CD4-positive, alpha-beta T cell treated with Interleukin-21 for 1 hour (primary cell): ENCODE results near the gene NRSN2.
"Not testable (repeated sequence)": the region's sequence is repeated elsewhere in the genome, so short reads cannot be mapped to it uniquely, and the experiment has no call there.

Experiments
- DNase-seq: peaks from one replicate; pipeline ENCODE4 v3.0.0-alpha.2; 2020

NRSN2 gene

DNA sequence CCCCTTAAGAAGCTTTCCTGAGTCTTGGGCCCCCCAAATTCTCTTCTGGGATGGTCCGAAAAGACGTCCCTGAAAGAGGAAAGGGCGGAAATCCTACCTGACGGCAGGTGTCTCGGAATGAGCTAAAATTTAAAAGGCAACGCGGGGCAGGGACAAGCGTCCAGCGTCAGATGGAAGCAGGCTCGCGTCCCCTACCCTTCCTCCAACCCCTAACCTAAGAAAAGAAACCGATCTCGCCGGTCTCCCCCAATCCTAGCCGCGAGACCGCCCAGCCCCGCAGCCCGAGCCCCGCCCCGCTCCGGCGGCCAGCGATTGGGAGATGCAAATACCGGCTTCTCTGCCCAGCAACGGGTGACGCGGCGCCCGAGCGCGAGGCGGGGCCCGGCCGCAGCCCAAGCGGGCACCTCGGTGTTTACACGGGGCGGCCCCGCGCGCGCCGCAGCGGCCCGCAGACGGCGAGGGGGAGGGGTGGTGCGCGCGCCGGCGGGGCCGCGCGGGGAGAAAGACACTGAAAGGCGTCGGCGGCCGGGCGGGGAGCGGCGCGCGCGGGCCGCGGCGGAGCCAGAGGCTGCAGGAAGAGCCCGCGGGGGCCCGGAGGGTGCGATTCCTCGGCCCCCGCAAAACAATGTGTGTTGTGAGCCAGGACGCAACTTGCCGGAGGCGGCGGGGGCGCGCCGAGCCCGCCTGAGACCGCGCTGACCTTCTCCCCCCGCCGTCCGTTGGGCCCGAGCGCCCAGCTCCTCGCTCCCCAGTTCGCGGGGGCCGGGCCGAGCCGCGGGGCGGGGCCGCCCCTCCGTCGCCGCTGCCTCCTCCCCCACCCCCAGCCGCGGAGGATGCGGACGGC, 21.6 kb upstream of the NRSN2 start, which contains the start of gene SOX12:
Gene SOX12, plus strand, starts transcription at position 508 of the 844 bp plus-strand sequence. CDS start 373 bp downstream, outside the sequence.
- peak; percentile 96 for DNase-seq

DNA sequence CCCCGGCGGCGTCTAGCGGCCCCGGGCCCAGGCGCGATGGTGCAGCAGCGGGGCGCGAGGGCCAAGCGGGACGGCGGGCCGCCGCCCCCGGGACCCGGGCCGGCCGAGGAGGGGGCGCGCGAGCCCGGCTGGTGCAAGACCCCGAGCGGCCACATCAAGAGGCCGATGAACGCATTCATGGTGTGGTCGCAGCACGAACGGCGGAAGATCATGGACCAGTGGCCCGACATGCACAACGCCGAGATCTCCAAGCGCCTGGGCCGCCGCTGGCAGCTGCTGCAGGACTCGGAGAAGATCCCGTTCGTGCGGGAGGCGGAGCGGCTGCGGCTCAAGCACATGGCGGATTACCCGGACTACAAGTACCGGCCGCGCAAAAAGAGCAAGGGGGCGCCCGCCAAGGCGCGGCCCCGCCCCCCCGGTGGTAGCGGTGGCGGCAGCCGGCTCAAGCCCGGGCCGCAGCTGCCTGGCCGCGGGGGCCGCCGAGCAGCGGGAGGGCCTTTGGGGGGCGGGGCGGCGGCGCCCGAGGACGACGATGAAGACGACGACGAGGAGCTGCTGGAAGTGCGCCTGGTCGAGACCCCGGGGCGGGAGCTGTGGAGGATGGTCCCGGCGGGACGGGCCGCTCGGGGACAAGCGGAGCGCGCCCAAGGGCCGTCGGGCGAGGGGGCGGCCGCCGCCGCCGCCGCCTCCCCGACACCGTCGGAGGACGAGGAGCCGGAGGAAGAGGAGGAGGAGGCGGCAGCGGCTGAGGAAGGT, 20.8 kb upstream of the NRSN2 start:
- DNase-seq, result peak; percentile 43

DNA sequence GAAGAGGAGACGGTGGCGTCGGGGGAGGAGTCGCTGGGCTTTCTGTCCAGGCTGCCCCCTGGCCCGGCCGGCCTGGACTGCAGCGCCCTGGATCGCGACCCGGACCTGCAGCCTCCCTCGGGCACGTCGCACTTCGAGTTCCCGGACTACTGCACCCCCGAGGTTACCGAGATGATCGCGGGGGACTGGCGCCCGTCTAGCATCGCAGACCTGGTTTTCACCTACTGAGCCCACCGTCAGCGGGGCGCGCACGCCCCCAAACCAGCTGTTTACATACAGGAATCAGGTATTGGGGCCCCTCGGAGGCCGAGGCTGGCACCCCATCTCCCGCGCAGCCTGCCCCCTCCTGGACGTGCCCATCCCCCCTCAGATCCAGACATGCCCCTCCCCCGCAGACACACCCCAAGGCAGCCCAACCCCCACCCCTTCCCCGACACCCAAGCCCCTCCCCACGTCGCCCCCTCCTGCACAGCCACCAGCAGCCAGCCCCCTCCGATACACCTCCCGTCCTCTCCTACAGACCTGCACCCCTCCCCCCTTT, 20.2 kb upstream of the NRSN2 start:
- no peak for DNase-seq

DNA sequence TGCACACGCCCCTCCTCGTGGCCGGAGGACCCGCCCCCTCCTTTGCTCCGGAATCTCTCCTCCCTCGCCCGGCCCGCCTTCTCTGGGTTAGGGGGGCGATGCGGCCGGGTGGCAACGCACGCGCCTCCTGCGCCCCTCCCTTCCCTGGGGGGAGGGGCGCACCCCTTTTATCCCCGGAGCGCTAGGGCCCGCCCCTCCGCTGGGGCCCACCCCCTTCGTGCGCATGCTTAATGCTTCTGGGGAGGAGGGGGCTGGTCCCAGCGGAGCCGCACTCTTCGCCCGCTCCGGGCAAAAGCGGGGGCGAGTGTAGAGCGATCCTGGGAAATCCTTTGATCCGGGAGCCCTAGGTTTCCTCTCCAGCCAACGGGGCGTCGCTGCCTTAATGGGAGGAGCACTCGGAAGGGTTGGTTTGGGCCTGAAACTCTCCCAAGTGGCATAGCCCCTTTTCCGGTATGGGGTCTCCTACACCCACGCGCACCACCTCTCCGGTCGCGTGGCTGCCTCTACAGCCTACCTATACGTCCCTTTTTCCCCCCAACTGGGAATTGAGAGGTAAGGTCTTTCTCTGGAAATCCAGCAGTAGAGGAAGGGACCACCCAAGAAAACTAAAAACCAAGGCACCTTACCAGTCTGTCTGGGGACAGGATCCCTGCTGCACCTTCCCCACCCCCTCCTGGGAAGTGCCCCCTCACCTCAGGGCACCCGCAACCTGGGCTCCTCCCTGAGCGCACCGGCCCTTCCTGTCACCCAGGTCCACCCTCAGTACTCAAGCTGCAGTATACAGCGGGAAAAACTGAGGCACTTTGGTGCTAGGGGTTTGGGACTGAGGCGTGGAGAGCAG, 19.5 kb upstream of the NRSN2 start:
- DNase-seq, result peak; percentile 79

GRCh38 chr20:328027-328974, 18.6 kb upstream of the NRSN2 start:
- no peak for DNase-seq

GRCh38 chr20:328975-329695, 17.8 kb upstream of the NRSN2 start:
- no peak for DNase-seq

- no peak for DNase-seq
Observed at GRCh38 chr20:329851-330232, 17.1 kb upstream of the NRSN2 start.

DNA sequence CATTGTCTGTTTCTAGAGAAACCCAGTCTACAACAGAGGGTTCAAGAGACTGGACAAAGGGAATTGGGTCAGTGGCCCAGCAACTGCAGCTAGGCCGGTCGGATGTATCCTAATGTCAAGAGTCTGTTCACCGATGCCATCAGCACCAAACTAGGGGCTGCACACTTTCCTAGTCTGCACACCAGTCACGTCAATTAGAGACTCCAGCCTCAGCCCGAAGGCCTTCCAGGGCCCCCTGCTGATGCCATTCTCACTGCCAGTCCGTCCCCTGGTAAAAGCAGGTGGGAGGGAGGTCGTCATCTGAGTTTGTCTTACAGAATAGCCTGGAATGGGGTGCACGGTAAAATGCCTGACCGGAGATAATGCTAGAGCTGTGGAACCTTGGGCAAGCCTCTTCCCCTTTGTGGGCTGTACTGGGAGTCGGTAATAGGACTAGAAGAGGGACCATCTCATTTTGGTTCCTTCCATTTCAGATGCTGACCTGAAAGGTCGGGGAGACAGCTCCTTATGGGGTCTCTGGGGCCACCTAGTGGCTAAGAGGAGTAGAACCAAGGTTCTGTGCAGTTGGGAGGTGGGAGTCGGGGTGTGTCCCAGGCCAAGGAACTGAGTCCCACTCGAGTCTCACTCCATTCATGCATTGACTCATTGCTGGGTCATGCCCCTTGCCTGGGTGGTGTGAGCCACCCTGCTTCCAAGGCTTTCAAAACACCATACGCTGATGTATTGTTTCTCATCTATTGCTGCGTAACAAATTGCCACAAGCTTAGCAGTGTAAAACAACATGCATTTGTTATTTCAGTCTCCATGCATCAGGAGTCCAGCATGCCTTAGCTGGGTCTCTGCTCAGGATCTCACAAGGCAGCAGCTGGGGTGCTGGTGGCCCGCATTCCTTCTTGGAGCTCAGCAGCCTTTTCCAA, 16.4 kb upstream of the NRSN2 start:
- DNase-seq, result peak; percentile 80

DNA sequence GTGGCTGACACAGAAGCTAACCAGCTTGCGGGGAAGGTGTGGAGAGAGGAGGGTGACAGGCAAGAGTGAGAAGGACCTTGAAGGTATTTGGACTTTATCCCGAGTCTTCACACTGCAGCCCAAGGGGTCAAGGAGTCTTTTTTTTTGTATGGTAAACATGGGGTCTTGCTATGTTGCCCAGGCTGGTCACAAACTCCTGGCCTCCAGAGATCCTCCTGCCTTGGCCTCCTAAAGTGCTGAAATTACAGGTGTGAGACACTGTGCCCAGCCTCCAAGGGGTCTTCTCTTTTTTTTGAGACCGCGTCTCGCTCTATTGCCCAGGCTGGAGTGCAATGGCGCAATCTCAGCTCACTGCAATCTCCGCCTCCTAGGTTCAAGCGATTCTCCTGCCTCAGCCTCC, 12.3 kb upstream of the NRSN2 start:
- DNase-seq, result no peak

DNA sequence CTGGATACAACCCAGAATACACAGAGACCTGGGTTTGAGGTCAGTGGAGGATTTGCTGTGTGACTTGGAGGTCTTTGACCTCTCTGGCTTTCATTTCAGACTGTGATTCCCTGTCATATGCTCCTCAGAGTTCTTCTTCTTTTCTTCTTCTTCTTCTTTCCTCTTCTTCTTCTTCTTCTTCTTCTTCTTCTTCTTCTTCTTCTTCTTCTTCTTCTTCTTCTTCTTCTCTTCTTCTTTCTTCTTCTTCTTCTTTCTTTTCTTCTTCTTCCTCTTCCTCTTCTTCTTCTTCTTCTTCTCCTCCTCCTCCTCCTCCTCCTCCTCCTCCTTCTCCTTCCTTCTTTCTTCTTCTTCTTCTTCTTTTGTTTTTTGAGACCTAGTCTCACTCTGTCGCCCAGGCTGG, 10.9 kb upstream of the NRSN2 start:
- not testable (repeated sequence) for DNase-seq

DNA sequence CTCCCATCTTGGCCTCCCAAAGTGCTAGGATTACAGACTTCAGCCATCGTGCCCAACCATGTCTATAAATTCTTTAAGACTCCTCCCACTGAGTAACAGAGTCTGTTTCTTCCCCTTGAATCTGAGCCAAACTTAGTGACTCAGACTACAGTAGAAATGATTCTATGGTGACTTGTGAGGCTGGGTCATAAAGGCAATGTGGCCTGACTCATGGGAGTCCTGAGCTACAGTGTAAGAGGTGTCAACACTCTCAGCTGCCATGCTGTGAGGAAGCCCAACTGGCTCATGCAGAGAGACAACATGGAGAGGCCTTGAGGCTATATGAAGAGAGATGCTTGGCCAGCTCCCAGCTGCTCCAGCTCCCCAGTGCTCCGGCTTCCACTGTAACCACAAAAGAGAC, 5.2 kb upstream of the NRSN2 start:
- DNase-seq, result no peak

- DNase-seq, result no peak
Observed at GRCh38 chr20:343107-343506, 3.8 kb upstream of the NRSN2 start.

GRCh38 chr20:346033-346639, 775 bp upstream of the NRSN2 start:
- DNase-seq, result no peak

DNA sequence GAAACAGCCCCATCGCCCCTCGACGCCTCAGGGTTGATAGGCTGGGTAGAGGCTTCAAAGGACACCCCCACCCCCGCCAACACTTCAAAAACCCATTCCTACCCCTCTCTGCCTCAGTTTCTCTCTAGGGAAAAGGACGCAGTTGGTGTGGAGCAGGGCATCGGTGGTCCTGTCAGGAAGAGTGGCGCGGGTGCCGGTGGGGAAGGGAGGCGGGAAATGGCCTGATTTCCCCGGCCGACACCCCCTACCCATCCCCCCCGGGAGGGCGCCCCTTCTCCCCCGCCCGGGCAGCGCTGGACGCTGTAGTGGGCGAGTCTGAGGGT, 367 bp downstream of the NRSN2 start:
- no peak for DNase-seq

- DNase-seq, result peak; percentile 74
Observed at GRCh38 chr20:347640-348484, 951 bp downstream of the NRSN2 start.

GRCh38 chr20:348972-349841, 2.3 kb downstream of the NRSN2 start:
- DNase-seq, result no peak

GRCh38 chr20:353166-353565, 6.3 kb downstream of the NRSN2 start:
- no peak for DNase-seq
